ENCODE data around the gene RPL7L1.
A peak's percentile ranks its signal among the peaks of the same experiment; 100 is the strongest.

The RPL7L1 gene

DNA sequence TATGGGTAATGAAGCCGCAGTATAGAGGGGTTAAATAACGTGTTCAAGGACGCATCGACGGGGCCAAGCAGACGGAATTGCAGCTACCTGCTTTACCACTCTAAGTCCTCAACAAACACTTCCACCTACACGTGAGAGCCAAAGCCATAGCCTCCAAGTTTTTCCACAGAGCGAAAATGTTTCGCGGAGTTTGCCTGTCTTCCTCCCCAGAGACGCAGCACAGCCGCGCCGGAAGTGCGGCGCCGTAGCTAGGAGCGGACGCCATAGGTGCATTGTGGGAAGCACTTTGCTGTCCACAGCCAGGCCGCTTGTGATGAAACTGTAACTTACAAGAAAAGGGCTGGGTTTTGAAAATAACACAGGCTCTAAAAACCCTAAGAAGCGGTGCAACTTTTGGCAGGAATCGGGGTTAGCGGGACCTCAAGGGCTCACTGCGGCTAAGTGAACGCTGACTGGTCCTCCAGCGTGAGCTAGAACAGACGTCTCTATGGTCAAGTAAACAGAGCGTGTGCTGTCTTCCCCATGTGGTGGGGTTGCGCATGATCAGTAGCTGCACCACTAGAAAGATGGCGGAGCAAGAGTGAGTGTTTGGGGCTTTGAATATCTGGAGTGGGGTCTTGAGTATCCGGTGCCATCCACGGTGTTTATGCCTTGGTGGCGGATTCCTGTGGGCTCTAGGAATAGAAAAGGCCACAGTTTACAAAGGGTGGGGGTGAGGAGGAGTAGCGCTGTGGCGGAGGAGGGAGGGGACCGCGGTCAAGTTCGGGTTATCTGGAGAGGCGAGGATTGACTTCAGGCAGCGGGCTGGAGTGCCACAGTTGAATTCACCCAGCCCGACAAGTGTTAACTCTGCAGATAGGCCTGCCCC lies at the start of gene RPL7L1:
Gene RPL7L1 (plus strand): TSS at position 245 of the 868 bp plus-strand sequence. CDS start 295 bp downstream, at position 540.
- H3K27ac ChIP-seq: peak within 1 kb of the TSS; percentile 87 to 94
- peak within 1 kb of the TSS; percentile 83 for H3K4me3 ChIP-seq
- peak; percentile 89 for DNase-seq (ENCODE audit: low spot score)
- TF ChIP-seq, protein P1, sequence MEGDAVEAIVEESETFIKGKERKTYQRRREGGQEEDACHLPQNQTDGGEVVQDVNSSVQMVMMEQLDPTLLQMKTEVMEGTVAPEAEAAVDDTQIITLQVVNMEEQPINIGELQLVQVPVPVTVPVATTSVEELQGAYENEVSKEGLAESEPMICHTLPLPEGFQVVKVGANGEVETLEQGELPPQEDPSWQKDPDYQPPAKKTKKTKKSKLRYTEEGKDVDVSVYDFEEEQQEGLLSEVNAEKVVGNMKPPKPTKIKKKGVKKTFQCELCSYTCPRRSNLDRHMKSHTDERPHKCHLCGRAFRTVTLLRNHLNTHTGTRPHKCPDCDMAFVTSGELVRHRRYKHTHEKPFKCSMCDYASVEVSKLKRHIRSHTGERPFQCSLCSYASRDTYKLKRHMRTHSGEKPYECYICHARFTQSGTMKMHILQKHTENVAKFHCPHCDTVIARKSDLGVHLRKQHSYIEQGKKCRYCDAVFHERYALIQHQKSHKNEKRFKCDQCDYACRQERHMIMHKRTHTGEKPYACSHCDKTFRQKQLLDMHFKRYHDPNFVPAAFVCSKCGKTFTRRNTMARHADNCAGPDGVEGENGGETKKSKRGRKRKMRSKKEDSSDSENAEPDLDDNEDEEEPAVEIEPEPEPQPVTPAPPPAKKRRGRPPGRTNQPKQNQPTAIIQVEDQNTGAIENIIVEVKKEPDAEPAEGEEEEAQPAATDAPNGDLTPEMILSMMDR (IDR thresholded peaks at IDR 0.05): no peak

DNA sequence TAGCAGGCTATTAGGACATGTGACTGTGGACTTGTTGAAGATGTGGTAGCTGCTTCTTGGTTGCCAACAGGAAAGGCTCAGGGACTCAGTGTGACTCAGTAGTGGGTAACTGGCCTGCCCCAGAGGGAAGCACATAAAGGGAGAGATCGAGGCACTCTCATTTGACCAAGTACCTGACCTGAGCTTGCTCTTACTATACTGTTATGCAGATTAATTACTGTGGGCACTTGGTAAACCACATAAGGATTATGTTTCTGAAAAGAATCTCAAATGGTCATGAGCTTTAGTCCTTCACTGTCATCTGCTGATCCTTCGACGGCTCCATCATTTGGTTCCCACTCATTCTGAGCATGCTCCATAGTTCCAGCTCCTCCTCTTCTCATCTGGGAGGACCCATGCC lies 48.2 kb upstream of the RPL7L1 start:
- no peak for DNase-seq (ENCODE audit: low spot score)
- TF ChIP-seq, protein P1 (IDR thresholded peaks at IDR 0.05): no peak
- Histone ChIP-seq H3K27ac (no peak overlapping the region), H3K4me3 (no peak overlapping the region)

DNA sequence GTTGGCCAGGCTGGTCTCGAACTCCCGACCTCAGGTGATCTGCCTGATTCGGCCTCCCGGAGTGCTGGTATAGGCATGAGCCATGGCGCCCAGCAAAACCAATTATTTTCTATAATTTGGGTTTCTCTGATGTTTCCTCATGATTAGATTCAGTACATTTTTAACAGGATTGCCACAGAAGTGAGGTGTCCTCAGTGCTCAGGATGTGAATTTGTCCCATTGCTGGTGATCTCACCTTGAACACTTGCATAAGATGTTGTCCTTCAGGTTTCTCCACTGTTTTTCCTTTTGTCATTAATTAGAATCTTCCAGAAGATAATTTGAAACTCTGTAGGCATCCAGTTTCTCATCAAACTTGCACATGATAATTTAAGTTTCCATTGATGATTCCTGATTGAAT lies 45.4 kb upstream of the RPL7L1 start:
- no peak overlapping the region for H3K4me3 ChIP-seq
- no peak overlapping the region for H3K27ac ChIP-seq
- DNase-seq (ENCODE audit: low spot score): no peak
- TF ChIP-seq, protein P1 (IDR thresholded peaks at IDR 0.05): no peak

DNA sequence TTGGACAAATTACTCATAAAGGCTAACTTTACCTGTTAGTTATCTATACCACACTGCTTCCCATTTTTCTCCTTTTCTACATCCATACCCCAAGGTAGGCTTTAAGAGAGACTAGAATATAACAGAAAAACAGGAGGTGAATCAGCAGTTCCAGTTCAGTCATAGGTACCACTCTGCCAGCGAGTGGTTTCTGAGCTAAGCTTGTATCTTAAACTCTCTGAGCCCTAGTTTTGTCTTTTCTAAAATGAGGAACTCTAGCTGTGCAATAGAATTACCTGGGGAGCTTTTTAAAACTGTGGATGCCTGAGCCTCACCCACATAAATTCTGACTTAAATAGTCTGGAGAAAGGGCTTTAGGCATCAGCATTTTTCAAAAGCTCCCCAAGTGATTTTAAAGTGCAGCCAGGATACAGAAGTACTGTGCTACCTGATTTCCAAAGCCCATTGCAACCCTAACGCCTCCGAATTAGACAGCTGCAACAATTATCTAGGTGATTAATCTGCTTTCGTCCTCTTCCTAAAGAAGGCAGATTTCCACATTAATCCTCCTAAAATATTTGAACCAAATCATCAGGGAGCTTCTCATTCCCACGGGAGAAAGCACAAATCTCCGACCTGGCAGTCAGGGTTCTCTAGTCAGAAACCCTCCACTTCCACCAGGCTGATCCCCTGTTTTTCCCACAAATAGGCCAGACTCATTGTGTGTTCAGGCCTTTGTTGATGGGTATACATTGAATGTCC lies 37.4 kb upstream of the RPL7L1 start:
- DNase-seq (ENCODE audit: low spot score): no peak
- TF ChIP-seq, protein P1 (IDR thresholded peaks at IDR 0.05): no peak
- Histone ChIP-seq H3K4me3 (no peak overlapping the region), H3K27ac (no peak overlapping the region)

DNA sequence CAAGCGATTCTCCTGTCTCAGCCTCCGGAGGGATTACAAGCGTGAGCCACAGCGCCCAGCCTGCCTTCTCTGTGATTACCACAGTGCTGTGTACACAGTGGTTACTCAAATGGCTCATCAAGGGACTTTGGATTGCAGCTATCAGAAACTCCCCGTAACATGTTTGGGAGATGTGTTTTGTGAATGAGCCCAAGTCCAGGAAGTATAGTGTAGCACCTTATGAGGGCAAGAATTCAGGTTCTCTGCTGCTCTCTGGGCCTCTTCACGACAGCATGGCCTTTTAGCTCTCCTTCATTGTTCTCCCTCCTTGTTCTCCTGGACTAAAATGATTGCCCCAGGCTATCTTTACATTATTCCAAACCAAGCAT lies 34.1 kb upstream of the RPL7L1 start:
- Histone ChIP-seq H3K4me3 (no peak overlapping the region), H3K27ac (no peak overlapping the region)
- DNase-seq (ENCODE audit: low spot score): no peak
- TF ChIP-seq, protein P1 (IDR thresholded peaks at IDR 0.05): no peak

DNA sequence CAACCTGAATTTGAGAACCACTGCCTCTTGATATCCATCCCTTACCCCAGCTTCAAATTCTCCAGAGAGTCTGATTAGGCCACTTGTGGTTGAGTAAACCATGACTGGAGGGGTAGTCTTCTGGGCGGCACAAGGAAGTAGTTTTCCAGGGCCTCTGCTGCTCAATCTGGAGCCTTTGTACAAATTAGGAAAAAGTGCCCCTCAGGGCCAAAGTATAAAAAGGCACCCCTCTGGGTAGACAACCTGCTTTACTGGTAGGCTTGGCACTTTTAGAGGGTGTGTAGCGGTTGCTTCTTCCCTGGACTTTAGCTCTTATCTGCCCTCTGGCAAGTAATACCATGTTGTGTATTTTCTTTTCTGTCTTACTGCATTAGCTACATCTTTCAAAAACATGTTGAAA lies 32.9 kb upstream of the RPL7L1 start:
- no peak for DNase-seq (ENCODE audit: low spot score)
- TF ChIP-seq, protein P1 (IDR thresholded peaks at IDR 0.05): no peak
- no peak overlapping the region for H3K4me3 ChIP-seq
- no peak overlapping the region for H3K27ac ChIP-seq
